MM.1S (cell line): Measurements from ENCODE around the gene ARHGAP26.

Experiments
- EZH2 ChIP-seq: fragments of 300-600 bp; sonication (generic); optimal IDR thresholded peaks from 2 replicates; pipeline ENCODE3; 2017; ENCODE audit warnings: low read depth, mild to moderate bottlenecking, antibody characterized with exemption, low read length, mixed read lengths
- EZH2phosphoT487 ChIP-seq: fragments of 300-600 bp; sonication (generic); IDR thresholded peaks from 2 replicates; pipeline ENCODE4 v1.6.1; 2018; ENCODE audit warnings: antibody characterized with exemption, low read length
- TF ChIP-seq, protein P1 (sequence below): fragments of 300-600 bp; sonication (generic); IDR thresholded peaks from 2 replicates; pipeline ENCODE4 v1.5.1; 2016; ENCODE audit warnings: antibody characterized with exemption, low read length, mixed read lengths

DNA sequence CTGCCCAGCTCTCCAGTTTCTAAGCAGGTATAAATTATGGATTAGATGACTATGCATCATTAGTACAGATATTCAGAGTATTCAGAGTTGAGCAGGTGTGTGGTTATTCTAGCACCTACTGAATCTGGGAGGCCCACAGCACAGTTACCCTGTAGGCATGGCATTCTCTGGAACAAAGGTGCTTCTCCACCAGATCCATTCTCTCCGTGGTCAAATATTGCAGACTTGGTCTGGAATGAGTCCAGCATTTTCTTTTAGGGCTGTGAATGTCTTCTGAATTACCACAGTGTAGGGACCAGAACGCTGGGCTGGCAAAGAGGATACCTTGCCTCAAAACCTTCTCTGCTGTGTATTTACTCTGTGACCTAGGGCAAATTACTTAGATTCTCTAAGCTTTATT lies 116.8 kb downstream of the ARHGAP26 start:
- TF ChIP-seq, protein P1, sequence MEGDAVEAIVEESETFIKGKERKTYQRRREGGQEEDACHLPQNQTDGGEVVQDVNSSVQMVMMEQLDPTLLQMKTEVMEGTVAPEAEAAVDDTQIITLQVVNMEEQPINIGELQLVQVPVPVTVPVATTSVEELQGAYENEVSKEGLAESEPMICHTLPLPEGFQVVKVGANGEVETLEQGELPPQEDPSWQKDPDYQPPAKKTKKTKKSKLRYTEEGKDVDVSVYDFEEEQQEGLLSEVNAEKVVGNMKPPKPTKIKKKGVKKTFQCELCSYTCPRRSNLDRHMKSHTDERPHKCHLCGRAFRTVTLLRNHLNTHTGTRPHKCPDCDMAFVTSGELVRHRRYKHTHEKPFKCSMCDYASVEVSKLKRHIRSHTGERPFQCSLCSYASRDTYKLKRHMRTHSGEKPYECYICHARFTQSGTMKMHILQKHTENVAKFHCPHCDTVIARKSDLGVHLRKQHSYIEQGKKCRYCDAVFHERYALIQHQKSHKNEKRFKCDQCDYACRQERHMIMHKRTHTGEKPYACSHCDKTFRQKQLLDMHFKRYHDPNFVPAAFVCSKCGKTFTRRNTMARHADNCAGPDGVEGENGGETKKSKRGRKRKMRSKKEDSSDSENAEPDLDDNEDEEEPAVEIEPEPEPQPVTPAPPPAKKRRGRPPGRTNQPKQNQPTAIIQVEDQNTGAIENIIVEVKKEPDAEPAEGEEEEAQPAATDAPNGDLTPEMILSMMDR, result no peak
- TF ChIP-seq EZH2phosphoT487 (no peak), EZH2 (no peak)
